Fibroblast of mammary gland (primary cell): ENCODE measurements around the gene ZSWIM2.
A peak's percentile ranks its signal among the peaks of the same experiment; 100 is the strongest.
"Not testable (repeated sequence)": the region's sequence is repeated elsewhere in the genome, so short reads cannot be mapped to it uniquely, and the experiment has no call there.

Experiments used
- DNase-seq: peaks from one replicate; pipeline ENCODE4 v3.0.0-alpha.2; 2010; ENCODE audit warnings: low read depth
- H3K4me3 ChIP-seq: 2 replicates; pipeline ENCODE4 v1.5.1; 2011; ENCODE audit warnings: low read depth, mild to moderate bottlenecking, low read length, moderate library complexity; ENCODE audit not compliant: control insufficient read depth
- CTCF ChIP-seq: conservative IDR thresholded peaks from 2 replicates; pipeline ENCODE4 v1.5.1; 2011; ENCODE audit warnings: low read depth, low read length, inconsistent platforms; ENCODE audit not compliant: control insufficient read depth, insufficient read depth

Gene ZSWIM2

GRCh38 chr2:186842373-186842772 is 6.6 kb downstream of the ZSWIM2 start:
- no peak for TF ChIP-seq CTCF
- no peak overlapping the region for H3K4me3 ChIP-seq
- no peak for DNase-seq

GRCh38 chr2:186841940-186842339 is 7.0 kb downstream of the ZSWIM2 start:
- TF ChIP-seq CTCF = no peak
- peak; percentile 73 for DNase-seq
- H3K4me3 ChIP-seq = no peak overlapping the region

- no peak for TF ChIP-seq CTCF
- no peak for DNase-seq
- H3K4me3 ChIP-seq = no peak overlapping the region
Observed at GRCh38 chr2:186835628-186836027, 13.3 kb downstream of the ZSWIM2 start.

GRCh38 chr2:186827862-186828492 is 21.0 kb downstream of the ZSWIM2 start:
- H3K4me3 ChIP-seq = no peak overlapping the region
- no peak for DNase-seq
- no peak for TF ChIP-seq CTCF

- DNase-seq = peak; percentile 37
- no peak overlapping the region for H3K4me3 ChIP-seq
- no peak for TF ChIP-seq CTCF
Observed at GRCh38 chr2:186827411-186827810, 21.6 kb downstream of the ZSWIM2 start.

GRCh38 chr2:186822323-186822722 is 26.6 kb downstream of the ZSWIM2 start:
- DNase-seq = no peak
- no peak overlapping the region for H3K4me3 ChIP-seq
- TF ChIP-seq CTCF = no peak

GRCh38 chr2:186820303-186820702 is 28.7 kb downstream of the ZSWIM2 start:
- TF ChIP-seq CTCF = no peak
- no peak overlapping the region for H3K4me3 ChIP-seq
- DNase-seq = no peak

GRCh38 chr2:186811760-186812159 is 37.2 kb downstream of the ZSWIM2 start:
- H3K4me3 ChIP-seq, DNase-seq: not testable (repeated sequence)
